ENCODE data around the gene NACC2.

DNA sequence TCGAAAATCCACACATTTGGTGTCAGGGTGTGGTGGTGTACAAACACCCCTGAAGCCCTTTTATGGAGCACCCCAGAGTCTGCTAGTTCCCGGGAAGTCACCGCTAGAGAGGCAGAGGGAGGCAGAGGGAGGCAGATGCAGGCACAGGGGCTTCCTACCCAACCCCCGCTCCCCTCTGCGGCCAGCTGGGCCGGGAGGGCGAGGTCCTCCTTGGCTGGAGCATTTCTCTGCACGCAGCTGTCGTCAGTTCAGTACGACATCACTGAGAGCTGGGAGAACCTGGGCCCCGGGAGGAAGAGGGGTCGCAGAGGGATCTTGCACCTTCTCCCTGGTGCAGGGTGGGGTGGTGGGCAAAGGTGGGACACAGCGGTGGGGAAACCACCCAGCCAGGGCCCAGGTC, 118.1 kb downstream of the NACC2 start:
- TF ChIP-seq, protein P1, sequence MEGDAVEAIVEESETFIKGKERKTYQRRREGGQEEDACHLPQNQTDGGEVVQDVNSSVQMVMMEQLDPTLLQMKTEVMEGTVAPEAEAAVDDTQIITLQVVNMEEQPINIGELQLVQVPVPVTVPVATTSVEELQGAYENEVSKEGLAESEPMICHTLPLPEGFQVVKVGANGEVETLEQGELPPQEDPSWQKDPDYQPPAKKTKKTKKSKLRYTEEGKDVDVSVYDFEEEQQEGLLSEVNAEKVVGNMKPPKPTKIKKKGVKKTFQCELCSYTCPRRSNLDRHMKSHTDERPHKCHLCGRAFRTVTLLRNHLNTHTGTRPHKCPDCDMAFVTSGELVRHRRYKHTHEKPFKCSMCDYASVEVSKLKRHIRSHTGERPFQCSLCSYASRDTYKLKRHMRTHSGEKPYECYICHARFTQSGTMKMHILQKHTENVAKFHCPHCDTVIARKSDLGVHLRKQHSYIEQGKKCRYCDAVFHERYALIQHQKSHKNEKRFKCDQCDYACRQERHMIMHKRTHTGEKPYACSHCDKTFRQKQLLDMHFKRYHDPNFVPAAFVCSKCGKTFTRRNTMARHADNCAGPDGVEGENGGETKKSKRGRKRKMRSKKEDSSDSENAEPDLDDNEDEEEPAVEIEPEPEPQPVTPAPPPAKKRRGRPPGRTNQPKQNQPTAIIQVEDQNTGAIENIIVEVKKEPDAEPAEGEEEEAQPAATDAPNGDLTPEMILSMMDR (IDR thresholded peaks at IDR 0.05; ENCODE audit: low read depth, low read length): no peak
- no peak for TF ChIP-seq EZH2phosphoT487 (IDR thresholded peaks at IDR 0.05; ENCODE audit: low read depth)

Measured in OCI-LY3 (cell line).